ENCODE data around the gene C1orf94. TPM values are rescaled to one million over a fixed set of nuclear protein-coding genes. Genes with fewer than 3 reads are reported as not detected.

The C1orf94 gene
- polyA plus RNA-seq, 1 donor (not counting 4 experiments of a cell fraction or from before 2014, with no cell fraction given) = 0.05 TPM

GRCh38 chr1:34140011-34140676 lies 36.6 kb upstream of the C1orf94 start:
- Histone ChIP-seq H3K4me1 (ENCODE audit: control insufficient read depth, extremely low read depth, insufficient read depth, low read length) (no peaks in the 10 kb centered on the region), H3K9me3 (ENCODE audit: control insufficient read depth, low read depth, low read length) (no peaks in the 10 kb centered on the region), H3K27ac (ENCODE audit: control insufficient read depth, insufficient read depth, low read length) (no peak overlapping the region), H3K4me3 (ENCODE audit: control insufficient read depth in 2 of 3, extremely low read depth in 1 of 3, insufficient read depth in 2 of 3, low read depth in 1 of 3, low read length in 3 of 3) (no peak overlapping the region), H3K9me1 (ENCODE audit: control insufficient read depth, extremely low read depth, insufficient read depth, low read length) (no peaks in the 10 kb centered on the region), H3K36me3 (ENCODE audit: control insufficient read depth in 2 of 2, extremely low read depth in 1 of 2, insufficient read depth in 2 of 2, low read length in 2 of 2) (no peaks in the 10 kb centered on the region), H2AFZ (ENCODE audit: control insufficient read depth, low read length) (no peak overlapping the region), H4K20me1 (ENCODE audit: control insufficient read depth, extremely low read depth, insufficient read depth, low read length) (no peaks in the 10 kb centered on the region), H3K79me2 (ENCODE audit: control insufficient read depth, insufficient read depth, low read length) (no peaks in the 10 kb centered on the region), H3K27me3 (ENCODE audit: control insufficient read depth, extremely low read depth, insufficient read depth, low read length) (no peaks in the 10 kb centered on the region), H3K9ac (ENCODE audit: control insufficient read depth, extremely low read depth, insufficient read depth, low read length) (no peak overlapping the region), H3K4me2 (ENCODE audit: control insufficient read depth, extremely low read depth, insufficient read depth, low read depth, low read length) (no peak overlapping the region)
- FAIRE-seq (no peak), DNase-seq (ENCODE audit: low read depth, low spot score) (no peak)
- TF ChIP-seq EZH2 (IDR thresholded peaks at IDR 0.05; ENCODE audit: low read length) (no peak), CTCF (optimal IDR thresholded peaks at IDR 0.05 in 1 of 3, IDR thresholded peaks at IDR 0.05 in 1 of 3, conservative IDR thresholded peaks at IDR 0.05 in 1 of 3; ENCODE audit: extremely low read depth in 1 of 3, insufficient read depth in 2 of 3, low read length in 3 of 3) (no peak)
- dilution Hi-C loops (cut with MboI; ENCODE audit: extremely low pct_ligation_motif_present, low sequenced_read_pairs) = no loop called here

- Histone ChIP-seq H3K4me2 (ENCODE audit: control insufficient read depth, extremely low read depth, insufficient read depth, low read depth, low read length) (no peak overlapping the region), H3K9me1 (ENCODE audit: control insufficient read depth, extremely low read depth, insufficient read depth, low read length) (no peaks in the 10 kb centered on the region), H3K4me3 (ENCODE audit: control insufficient read depth in 2 of 3, extremely low read depth in 1 of 3, insufficient read depth in 2 of 3, low read depth in 1 of 3, low read length in 3 of 3) (no peak overlapping the region), H2AFZ (ENCODE audit: control insufficient read depth, low read length) (no peak overlapping the region), H3K4me1 (ENCODE audit: control insufficient read depth, extremely low read depth, insufficient read depth, low read length) (no peaks in the 10 kb centered on the region), H3K27ac (ENCODE audit: control insufficient read depth, insufficient read depth, low read length) (no peak overlapping the region), H4K20me1 (ENCODE audit: control insufficient read depth, extremely low read depth, insufficient read depth, low read length) (no peaks in the 10 kb centered on the region), H3K27me3 (ENCODE audit: control insufficient read depth, extremely low read depth, insufficient read depth, low read length) (no peaks in the 10 kb centered on the region), H3K79me2 (ENCODE audit: control insufficient read depth, insufficient read depth, low read length) (no peaks in the 10 kb centered on the region), H3K9ac (ENCODE audit: control insufficient read depth, extremely low read depth, insufficient read depth, low read length) (no peak overlapping the region), H3K9me3 (ENCODE audit: control insufficient read depth, low read depth, low read length) (no peaks in the 10 kb centered on the region), H3K36me3 (ENCODE audit: control insufficient read depth in 2 of 2, extremely low read depth in 1 of 2, insufficient read depth in 2 of 2, low read length in 2 of 2) (no peaks in the 10 kb centered on the region)
- no peak for FAIRE-seq
- no peak for TF ChIP-seq EZH2 (IDR thresholded peaks at IDR 0.05; ENCODE audit: low read length)
- no peak for TF ChIP-seq CTCF (optimal IDR thresholded peaks at IDR 0.05 in 1 of 3, IDR thresholded peaks at IDR 0.05 in 1 of 3, conservative IDR thresholded peaks at IDR 0.05 in 1 of 3; ENCODE audit: extremely low read depth in 1 of 3, insufficient read depth in 2 of 3, low read length in 3 of 3)
- DNase-seq (ENCODE audit: low read depth, low spot score) = no peak
- dilution Hi-C loops (cut with MboI; ENCODE audit: extremely low pct_ligation_motif_present, low sequenced_read_pairs) = no loop called here
Observed at GRCh38 chr1:34143975-34144374, 32.7 kb upstream of the C1orf94 start.

All from keratinocyte (primary cell).